ENCODE measurements around the gene ZBTB7C. TPM values are rescaled to one million over a fixed set of nuclear protein-coding genes. Genes with fewer than 3 reads are reported as not detected.

ZBTB7C gene
- total and polyA plus RNA-seq, 2 of the 4 experiments (the other 2 are of a cell fraction): not detected

DNA sequence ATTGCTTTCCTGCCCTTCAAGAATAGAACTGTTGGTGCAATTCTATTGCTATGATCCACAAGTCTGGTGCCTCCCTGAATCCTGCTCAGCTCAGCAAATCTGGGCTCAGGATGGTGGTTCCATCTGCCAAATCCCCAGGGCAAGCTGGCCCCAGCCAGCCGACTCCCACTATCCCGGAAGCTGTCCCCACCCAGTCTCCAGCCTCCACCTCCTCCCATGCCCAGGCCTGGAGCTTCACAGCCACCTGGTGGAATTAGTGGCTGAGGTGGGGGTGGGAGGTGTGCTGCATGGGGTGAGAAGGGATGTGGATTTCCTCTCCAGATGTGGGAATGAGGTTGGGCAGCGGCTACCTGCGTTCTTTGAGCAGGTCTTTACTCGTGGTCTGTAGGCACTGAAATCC is 359.4 kb downstream of the ZBTB7C start:
- CTCF ChIA-PET: no interaction called here
- intact Hi-C loops (cut with micrococcal nuclease): no loop called here
- Histone ChIP-seq H2BK5ac (ENCODE audit: low read depth, low read length, poor library complexity, severe bottlenecking) (no peak overlapping the region), H3K56ac (ENCODE audit: extremely low read depth, insufficient read depth, low read length) (no peak overlapping the region), H3K27ac (ENCODE audit: insufficient read depth, low read length) (no peak overlapping the region), H4K5ac (ENCODE audit: low read depth, low read length) (no peak overlapping the region), H3K4me1 (ENCODE audit: control insufficient read depth, insufficient read depth, low read length) (no peaks in the 10 kb centered on the region), H4K20me1 (ENCODE audit: insufficient read depth, low read length) (no peaks in the 10 kb centered on the region), H2BK15ac (ENCODE audit: low read depth, low read length) (no peak overlapping the region), H3K4me3 (ENCODE audit: insufficient read depth, low read depth, low read length) (no peak overlapping the region), H3K79me1 (ENCODE audit: low read depth in 1 of 2, low read length in 2 of 2) (no peaks in the 10 kb centered on the region), H2BK120ac (ENCODE audit: low read depth, low read length) (no peak overlapping the region), H3K9me1 (ENCODE audit: insufficient read depth, low read length) (no peaks in the 10 kb centered on the region), H3K27me3 (ENCODE audit: control insufficient read depth, insufficient read depth, low read length) (peaks cover 4% of the 10 kb centered on the region), H2AK5ac (ENCODE audit: low read depth, low read length) (no peak overlapping the region), H3K23ac (ENCODE audit: low read depth, low read length) (no peak overlapping the region), H3K14ac (replicated peaks; ENCODE audit: low read depth, low read length) (no peak overlapping the region), H3K9me3 (ENCODE audit: control insufficient read depth, insufficient read depth, low read length) (no peaks in the 10 kb centered on the region), H3K36me3 (ENCODE audit: control insufficient read depth, insufficient read depth, low read length) (no peaks in the 10 kb centered on the region), H2AK9ac (replicated peaks; ENCODE audit: low read depth, low read length, poor library complexity) (no peak overlapping the region), H3K18ac (ENCODE audit: low read depth, low read length) (no peak overlapping the region), H4K91ac (ENCODE audit: insufficient read depth, low read depth, low read length) (no peak overlapping the region), H4K8ac (ENCODE audit: low read depth in 2 of 2, low read length in 2 of 2) (no peak overlapping the region), H3K4me2 (ENCODE audit: low read depth, low read length) (no peak overlapping the region), H3K9ac (ENCODE audit: low read depth, low read length) (no peak overlapping the region), H2BK20ac (ENCODE audit: low read depth, low read length) (no peak overlapping the region), H3K4ac (ENCODE audit: low read depth, low read length) (no peak overlapping the region), H2AFZ (replicated peaks; ENCODE audit: low read length, poor library complexity) (no peak overlapping the region)
- no peak for ATAC-seq (ENCODE audit: low read depth)
- in situ Hi-C loops (cut with MboI; ENCODE audit: low sequenced_read_pairs): no loop called here
- DNase-seq: no peak
- no peak for TF ChIP-seq CHD1 (IDR thresholded peaks at IDR 0.05; ENCODE audit: low read depth, low read length)
- TF ChIP-seq SMC3 (IDR thresholded peaks at IDR 0.05; ENCODE audit: low read depth, low read length): no peak
- TF ChIP-seq RFX5 (IDR thresholded peaks at IDR 0.05; ENCODE audit: low read depth, low read length): no peak
- TF ChIP-seq, protein P1, sequence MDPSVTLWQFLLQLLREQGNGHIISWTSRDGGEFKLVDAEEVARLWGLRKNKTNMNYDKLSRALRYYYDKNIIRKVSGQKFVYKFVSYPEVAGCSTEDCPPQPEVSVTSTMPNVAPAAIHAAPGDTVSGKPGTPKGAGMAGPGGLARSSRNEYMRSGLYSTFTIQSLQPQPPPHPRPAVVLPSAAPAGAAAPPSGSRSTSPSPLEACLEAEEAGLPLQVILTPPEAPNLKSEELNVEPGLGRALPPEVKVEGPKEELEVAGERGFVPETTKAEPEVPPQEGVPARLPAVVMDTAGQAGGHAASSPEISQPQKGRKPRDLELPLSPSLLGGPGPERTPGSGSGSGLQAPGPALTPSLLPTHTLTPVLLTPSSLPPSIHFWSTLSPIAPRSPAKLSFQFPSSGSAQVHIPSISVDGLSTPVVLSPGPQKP (IDR thresholded peaks at IDR 0.05; ENCODE audit: borderline replicate concordance, low read depth, low read length): no peak
- no peak for TF ChIP-seq MXI1 (IDR thresholded peaks at IDR 0.05; ENCODE audit: borderline replicate concordance, low read depth, low read length)
- TF ChIP-seq RAD21 (IDR thresholded peaks at IDR 0.05; ENCODE audit: low read length): no peak
- TF ChIP-seq FOS (IDR thresholded peaks at IDR 0.05; ENCODE audit: low read depth, low read length): no peak
- no peak for TF ChIP-seq RCOR1 (IDR thresholded peaks at IDR 0.05; ENCODE audit: insufficient replicate concordance, low read length)
- no peak for TF ChIP-seq CEBPB (IDR thresholded peaks at IDR 0.05; ENCODE audit: low read depth, low read length)
- TF ChIP-seq, protein P2, sequence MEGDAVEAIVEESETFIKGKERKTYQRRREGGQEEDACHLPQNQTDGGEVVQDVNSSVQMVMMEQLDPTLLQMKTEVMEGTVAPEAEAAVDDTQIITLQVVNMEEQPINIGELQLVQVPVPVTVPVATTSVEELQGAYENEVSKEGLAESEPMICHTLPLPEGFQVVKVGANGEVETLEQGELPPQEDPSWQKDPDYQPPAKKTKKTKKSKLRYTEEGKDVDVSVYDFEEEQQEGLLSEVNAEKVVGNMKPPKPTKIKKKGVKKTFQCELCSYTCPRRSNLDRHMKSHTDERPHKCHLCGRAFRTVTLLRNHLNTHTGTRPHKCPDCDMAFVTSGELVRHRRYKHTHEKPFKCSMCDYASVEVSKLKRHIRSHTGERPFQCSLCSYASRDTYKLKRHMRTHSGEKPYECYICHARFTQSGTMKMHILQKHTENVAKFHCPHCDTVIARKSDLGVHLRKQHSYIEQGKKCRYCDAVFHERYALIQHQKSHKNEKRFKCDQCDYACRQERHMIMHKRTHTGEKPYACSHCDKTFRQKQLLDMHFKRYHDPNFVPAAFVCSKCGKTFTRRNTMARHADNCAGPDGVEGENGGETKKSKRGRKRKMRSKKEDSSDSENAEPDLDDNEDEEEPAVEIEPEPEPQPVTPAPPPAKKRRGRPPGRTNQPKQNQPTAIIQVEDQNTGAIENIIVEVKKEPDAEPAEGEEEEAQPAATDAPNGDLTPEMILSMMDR (conservative IDR thresholded peaks at IDR 0.05; ENCODE audit: low read depth, low read length): no peak
- TF ChIP-seq BHLHE40 (IDR thresholded peaks at IDR 0.05; ENCODE audit: low read depth, low read length): no peak
- no peak for TF ChIP-seq MAZ (IDR thresholded peaks at IDR 0.05; ENCODE audit: borderline replicate concordance, low read depth, low read length)
- no peak for TF ChIP-seq NFE2L2 (IDR thresholded peaks at IDR 0.05; ENCODE audit: low read depth, low read length)
- TF ChIP-seq, protein P3, sequence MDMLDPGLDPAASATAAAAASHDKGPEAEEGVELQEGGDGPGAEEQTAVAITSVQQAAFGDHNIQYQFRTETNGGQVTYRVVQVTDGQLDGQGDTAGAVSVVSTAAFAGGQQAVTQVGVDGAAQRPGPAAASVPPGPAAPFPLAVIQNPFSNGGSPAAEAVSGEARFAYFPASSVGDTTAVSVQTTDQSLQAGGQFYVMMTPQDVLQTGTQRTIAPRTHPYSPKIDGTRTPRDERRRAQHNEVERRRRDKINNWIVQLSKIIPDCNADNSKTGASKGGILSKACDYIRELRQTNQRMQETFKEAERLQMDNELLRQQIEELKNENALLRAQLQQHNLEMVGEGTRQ (IDR thresholded peaks at IDR 0.05; ENCODE audit: low read depth, low read length): no peak
- POLR2A ChIA-PET (ENCODE audit: unreplicated experiment): no interaction called here
- dilution Hi-C loops (cut with HindIII; ENCODE audit: low sequenced_read_pairs, unreplicated experiment): no loop called here
- WGBS, 2 experiments (ENCODE audit: extremely low coverage in 2 of 2, insufficient read length in 1 of 2): 53% methylated on average over 3 of the region's 5 CpGs; no CpG with 5 or more reads in 1 of the 2 experiments
- no TSS peak for BruUV-seq (replicated peaks)
